AG09309 (cell line): Measurements from ENCODE around the gene SLC29A3.

Experiments
- DNase-seq: peaks from one replicate; pipeline ENCODE4 v3.0.0-alpha.2; 2010; ENCODE audit warnings: low read depth
- H3K4me3 ChIP-seq: 2 replicates; pipeline ENCODE4 v1.5.1; 2011; ENCODE audit warnings: mild to moderate bottlenecking, low read depth, low read length, moderate library complexity; ENCODE audit not compliant: control insufficient read depth
- TF ChIP-seq, protein P1 (sequence below): IDR thresholded peaks from 2 replicates; pipeline ENCODE4 v1.5.1; 2011; ENCODE audit warnings: mild to moderate bottlenecking, low read depth, low read length, inconsistent platforms; ENCODE audit not compliant: insufficient read depth, control insufficient read depth; ENCODE audit errors: missing control alignments

Gene SLC29A3

DNA sequence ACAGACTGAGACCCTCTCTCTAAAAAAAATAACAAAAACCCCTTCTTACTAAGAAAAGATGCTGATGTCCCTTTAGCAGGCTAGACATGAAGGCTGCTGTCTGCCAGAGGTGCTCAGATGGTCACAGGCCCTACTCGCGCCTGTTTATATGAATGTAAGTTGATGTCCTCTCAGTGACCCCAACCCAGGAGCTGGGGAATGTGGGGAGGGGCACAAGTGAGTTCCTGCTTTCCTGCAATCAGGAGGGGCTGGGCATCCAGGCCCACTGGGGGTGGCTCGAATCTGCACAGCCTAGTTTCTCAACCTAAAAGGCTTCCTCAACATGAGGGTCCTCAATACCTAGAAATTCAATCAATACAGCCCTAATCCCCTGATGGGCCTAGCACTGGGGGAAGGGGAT lies 12.1 kb upstream of the SLC29A3 start:
- DNase-seq: no peak
- TF ChIP-seq, protein P1, sequence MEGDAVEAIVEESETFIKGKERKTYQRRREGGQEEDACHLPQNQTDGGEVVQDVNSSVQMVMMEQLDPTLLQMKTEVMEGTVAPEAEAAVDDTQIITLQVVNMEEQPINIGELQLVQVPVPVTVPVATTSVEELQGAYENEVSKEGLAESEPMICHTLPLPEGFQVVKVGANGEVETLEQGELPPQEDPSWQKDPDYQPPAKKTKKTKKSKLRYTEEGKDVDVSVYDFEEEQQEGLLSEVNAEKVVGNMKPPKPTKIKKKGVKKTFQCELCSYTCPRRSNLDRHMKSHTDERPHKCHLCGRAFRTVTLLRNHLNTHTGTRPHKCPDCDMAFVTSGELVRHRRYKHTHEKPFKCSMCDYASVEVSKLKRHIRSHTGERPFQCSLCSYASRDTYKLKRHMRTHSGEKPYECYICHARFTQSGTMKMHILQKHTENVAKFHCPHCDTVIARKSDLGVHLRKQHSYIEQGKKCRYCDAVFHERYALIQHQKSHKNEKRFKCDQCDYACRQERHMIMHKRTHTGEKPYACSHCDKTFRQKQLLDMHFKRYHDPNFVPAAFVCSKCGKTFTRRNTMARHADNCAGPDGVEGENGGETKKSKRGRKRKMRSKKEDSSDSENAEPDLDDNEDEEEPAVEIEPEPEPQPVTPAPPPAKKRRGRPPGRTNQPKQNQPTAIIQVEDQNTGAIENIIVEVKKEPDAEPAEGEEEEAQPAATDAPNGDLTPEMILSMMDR: no peak

DNA sequence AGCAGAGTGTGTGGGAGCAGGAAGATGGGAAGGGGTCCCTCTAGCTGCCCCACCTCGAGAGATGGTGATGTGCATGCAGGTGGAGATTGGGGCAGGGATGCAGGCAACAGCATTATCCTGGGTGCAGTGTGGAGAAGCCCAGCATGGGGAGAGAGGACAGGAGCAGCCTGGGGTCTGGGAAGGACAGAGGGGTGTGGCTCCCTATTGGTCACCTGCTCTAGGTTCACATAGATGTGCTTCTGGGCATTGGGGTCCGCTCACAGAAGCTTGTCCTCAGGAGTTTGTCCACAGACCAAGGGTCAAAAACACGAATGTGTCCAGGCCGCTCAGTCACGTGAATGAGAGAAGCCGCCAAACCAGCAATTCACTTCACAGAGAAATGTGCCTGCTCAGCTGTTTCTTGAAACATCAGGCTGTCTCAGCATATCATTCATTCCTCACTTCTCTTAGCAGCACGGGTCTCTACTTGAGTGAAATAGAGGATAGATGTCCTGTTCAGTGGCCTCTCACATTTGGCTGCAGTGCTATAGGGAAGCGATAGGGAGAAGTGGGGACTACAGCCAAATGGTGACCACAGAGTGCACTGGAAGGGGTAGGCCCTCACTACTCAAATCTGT lies 11.5 kb upstream of the SLC29A3 start:
- no peak for DNase-seq
- no peak overlapping the region for H3K4me3 ChIP-seq
- TF ChIP-seq, protein P1: no peak

More for the DNA sequence above, 12.1 kb upstream of the SLC29A3 start:
- H3K4me3 ChIP-seq: no peak overlapping the region

DNA sequence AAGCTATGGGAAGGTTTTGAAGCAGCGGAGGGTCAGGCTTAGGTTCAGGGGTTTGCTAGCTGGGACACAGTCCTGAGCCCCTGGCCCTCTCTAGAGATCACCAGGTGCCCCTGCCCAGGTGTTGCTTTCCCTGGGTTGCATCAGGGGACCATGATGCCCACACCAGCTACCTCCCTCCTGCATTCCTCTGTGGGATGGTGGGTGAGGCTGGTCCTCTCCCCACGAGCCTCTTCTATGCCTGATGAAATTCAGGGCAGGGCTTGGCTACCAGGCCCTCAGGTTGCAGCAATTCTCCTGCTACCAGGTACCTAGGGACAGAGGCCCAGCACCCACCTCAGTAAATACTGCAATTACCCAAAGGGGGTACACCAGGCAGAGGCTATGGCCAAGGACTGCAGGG lies 10.8 kb upstream of the SLC29A3 start:
- TF ChIP-seq, protein P1: no peak
- no peak for DNase-seq
- H3K4me3 ChIP-seq: no peak overlapping the region

DNA sequence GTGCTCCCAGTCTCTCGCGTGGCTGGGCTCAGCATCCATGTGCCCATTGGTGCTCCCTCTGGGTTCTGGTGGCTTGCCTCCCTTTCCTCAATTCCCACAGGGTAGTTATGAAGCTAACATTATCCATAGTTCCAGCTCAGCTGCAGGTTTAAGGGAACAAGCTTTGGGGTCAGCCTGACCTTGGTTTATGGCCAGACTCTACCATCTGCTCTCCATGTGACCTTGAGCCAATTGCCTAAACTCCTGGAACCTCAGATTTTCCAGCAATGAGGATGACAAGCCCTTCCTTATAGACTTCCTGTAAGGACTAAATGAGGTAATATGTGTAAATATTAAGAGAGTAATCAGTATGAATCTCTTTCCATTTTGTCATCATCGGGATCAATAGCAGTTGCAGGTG lies 10.1 kb upstream of the SLC29A3 start:
- no peak for DNase-seq
- TF ChIP-seq, protein P1: no peak
- H3K4me3 ChIP-seq: no peak overlapping the region

DNA sequence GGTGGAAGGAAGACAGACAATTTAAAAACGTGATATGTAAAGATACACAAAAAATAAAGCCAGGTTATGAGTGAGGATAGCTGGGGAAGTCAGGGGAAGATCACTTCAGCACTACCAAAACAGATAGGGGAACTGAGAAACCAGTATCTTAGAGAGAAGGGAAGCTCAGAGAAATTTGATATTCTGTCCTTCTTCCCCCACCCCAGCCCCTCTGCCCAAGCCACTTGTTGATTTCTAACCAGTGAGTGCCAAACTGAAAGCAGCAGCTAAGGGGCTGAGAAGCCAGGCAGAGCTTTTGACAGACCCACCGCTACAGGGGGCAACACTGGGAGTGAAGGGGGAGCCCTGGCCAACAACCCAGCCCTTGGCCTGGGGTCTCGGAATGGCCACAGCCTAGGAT lies 9.1 kb upstream of the SLC29A3 start:
- H3K4me3 ChIP-seq: no peak overlapping the region
- TF ChIP-seq, protein P1: no peak
- no peak for DNase-seq

DNA sequence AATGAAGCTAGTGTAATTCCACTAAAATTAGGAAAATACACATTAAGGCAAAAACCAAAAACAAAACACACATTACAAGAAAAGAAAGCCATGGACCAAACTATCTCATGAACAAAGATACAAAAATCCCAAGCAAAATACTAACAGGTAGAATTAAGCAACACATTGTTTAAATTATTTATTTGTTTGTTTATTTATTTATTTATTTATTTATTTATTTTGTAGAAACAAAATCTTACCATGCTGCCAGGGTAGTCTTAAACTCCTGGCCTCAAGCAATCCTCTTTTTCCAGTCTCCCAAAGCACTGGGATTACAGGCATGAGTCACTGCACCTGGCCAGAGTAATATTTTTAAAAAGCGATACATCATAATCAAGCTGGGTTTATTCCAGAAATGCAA lies 6.8 kb upstream of the SLC29A3 start:
- TF ChIP-seq, protein P1: no peak
- no peak overlapping the region for H3K4me3 ChIP-seq
- no peak for DNase-seq
